GM12891 (cell line): Measurements from ENCODE around the gene UBAP2L.

ENCODE experiments used
- PAX5 ChIP-seq: IDR thresholded peaks from 2 replicates; pipeline ENCODE4 v1.6.1; 2011; ENCODE audit warnings: low read length, moderate library complexity, mild to moderate bottlenecking; ENCODE audit not compliant: insufficient read depth, severe bottlenecking
- POLR2A ChIP-seq: IDR thresholded peaks from 2 replicates; pipeline ENCODE4 v1.6.1; 2011; ENCODE audit warnings: low read depth, low read length, control low read depth
- POLR2AphosphoS5 ChIP-seq: IDR thresholded peaks from 2 replicates; pipeline ENCODE4 v1.6.1; 2011; ENCODE audit warnings: low read depth, low read length, control low read depth
- POU2F2 ChIP-seq: IDR thresholded peaks from 2 replicates; pipeline ENCODE4 v1.6.1; 2011; ENCODE audit warnings: low read depth, mild to moderate bottlenecking, control low read depth, low read length, moderate library complexity

- TF ChIP-seq POLR2A (no peak), PAX5 (no peak), POLR2AphosphoS5 (no peak), POU2F2 (no peak)
Observed at GRCh38 chr1:154260127-154260526, 39.4 kb downstream of the UBAP2L start.
